HG02623 (cell line): Measurements from ENCODE around the gene DDIT4.
"Not testable (repeated sequence)": the region's sequence is repeated elsewhere in the genome, so short reads cannot be mapped to it uniquely, and the experiment has no call there.

Experiments used
- ATAC-seq: cut with Tn5 transposase; IDR thresholded peaks from one replicate; pipeline ENCODE4 v1.9.1; 2021; ENCODE audit warnings: moderate library complexity; ENCODE audit not compliant: unreplicated experiment

DDIT4 gene

DNA sequence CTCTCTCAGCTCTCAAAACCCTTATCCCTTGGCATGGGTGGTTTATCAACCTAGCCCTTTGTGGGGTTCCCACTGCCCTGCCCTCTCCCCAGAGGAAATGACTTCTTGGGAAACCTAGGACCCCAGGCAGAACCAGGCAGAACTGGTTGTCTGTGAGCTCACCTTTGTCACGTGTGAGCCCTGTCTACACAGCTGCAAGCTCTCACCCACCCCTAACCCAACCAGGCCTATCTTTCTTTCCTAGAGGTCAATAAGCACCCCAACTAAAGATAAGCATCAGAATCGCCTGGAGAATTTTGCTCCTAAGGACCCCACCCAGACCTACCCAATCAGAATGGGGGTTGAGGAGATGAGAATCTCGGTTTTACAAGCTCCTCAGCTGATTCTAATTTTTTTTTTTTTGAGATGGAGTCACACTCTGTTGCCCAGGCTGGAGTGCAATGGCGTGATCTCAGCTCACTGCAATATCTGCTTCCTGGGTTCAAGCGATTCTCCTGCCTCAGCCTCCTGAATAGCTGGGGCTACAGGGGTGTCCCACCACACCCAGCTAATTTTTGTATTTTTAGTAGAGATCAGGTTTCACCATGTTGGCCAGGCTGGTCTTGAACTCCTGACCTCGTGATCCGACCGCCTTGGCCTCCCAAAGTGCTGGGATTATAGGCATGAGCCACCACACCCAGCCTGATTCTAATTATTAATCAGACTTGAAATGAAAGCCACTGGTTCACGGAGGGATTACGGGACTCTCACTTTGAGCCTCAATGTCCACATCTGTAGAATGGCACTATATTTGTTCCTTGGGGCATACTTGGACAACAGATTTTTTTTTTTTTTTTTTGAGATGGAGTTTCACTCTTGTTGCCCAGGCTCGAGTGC lies 7.5 kb upstream of the DDIT4 start:
- ATAC-seq: no peak

- ATAC-seq: no peak
Measured at GRCh38 chr10:72267381-72267780, 6.3 kb upstream of the DDIT4 start.

- ATAC-seq: no peak
Measured at GRCh38 chr10:72267819-72268399, 5.8 kb upstream of the DDIT4 start.

DNA sequence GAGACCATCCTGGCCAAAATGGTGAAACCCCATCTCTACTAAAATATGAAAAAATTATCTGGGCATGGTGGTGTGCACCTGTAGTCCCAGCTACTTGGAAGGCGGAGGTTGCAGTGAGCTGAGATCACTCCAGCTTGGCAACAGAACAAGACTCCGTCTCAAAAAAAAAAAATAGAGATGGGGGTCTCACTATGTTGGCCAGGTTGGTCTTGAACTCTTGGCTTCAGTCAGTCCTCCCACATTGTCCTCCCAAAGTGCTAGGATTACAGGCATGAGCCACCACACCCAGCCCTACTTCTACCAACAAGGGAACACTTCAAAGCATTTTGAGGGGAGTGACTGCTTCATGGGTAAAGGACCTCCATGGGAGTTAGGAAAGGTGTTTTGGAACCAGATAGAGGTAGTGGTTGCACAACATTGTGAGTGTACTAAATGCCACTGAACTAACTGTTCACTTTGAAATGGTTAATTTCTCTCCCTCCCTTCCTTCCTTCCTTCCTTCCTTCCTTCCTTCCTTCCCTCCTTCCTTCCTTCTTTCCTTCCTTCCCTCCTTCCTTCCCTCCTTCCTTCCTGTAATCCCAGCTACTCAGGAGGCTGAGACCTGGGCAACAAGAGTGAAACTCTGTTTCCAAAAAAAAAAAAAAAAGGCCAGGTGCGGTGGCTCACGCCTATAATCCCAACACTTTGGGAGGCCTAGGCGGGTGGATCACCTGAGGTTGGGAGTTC lies 5.1 kb upstream of the DDIT4 start:
- ATAC-seq: not testable (repeated sequence)

DNA sequence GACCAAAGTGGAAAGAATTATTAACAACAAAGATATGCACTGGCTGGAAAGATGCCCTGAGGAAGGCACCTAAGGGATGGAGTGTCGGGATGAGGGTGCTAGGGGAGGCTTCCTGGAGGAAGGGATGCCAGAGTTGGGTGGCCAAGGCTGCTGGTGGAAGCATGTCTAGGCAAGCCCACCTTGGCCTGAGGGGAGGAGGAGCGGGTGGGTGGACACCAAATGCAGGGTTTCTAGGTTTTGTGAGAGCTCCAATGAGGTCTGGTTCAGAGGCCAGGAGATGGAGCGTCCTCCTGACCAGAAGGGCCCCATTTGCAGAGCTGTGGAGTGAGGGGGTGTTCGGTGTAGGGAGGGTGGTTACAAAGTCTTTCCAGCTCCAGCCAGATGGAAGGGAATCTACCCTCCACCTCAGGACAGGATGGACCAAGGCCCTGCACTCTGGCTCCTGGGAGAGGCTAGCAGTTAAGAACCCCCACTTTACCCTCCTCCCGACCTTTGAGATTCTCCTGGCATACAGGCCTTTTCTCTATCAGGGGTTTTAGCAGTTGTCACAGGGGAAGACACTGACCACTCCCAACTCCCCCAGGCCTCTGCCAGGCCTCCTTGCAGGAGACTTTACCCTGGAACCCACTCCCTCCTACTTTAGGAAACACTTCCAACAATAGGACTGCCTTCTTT lies 3.0 kb upstream of the DDIT4 start:
- no peak for ATAC-seq

DNA sequence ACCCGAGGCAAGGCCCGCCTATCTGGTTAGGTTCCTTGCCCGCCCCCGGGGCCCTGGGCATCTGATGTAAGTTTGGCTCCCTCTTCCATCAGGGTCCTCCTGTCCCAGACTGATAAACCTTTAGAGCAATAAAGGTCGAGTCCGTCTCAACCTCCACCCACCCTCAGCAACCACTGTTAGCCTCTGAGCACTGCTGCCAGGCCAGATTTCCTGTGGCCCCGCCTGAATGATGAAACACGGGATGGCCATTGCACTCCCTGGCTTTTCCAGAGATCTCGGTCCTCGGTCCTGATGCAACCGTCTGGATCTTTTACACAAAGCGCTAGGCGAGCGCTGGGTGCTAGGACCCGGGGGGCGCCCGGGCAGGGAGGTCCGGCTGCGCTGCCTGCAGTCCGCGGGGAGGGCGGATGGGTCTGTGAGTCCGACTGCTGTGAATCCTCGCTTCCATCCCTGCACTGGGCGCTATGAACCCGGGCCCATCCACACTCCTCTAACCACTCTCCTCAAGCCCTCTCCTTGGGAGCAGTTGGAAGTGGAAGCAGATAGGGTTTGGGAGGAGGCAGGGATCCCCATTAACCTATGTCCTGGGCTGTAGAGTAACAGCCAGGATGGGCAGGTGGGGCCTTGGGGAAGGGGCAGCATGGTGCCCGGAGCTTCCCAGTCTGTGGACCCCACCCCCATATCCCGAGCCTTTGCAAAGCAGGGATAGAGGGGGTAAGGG lies 875 bp upstream of the DDIT4 start:
- ATAC-seq: no peak

GRCh38 chr10:72274213-72274729 lies 547 bp downstream of the DDIT4 start:
- ATAC-seq: no peak

- no peak for ATAC-seq
Measured at GRCh38 chr10:72274730-72275350, 1.1 kb downstream of the DDIT4 start.

DNA sequence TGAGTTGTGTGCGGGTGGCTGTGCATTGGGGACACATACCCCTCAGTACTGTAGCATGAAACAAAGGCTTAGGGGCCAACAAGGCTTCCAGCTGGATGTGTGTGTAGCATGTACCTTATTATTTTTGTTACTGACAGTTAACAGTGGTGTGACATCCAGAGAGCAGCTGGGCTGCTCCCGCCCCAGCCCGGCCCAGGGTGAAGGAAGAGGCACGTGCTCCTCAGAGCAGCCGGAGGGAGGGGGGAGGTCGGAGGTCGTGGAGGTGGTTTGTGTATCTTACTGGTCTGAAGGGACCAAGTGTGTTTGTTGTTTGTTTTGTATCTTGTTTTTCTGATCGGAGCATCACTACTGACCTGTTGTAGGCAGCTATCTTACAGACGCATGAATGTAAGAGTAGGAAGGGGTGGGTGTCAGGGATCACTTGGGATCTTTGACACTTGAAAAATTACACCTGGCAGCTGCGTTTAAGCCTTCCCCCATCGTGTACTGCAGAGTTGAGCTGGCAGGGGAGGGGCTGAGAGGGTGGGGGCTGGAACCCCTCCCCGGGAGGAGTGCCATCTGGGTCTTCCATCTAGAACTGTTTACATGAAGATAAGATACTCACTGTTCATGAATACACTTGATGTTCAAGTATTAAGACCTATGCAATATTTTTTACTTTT lies 1.8 kb downstream of the DDIT4 start:
- ATAC-seq: no peak

- no peak for ATAC-seq
Measured at GRCh38 chr10:72276013-72276387, 2.3 kb downstream of the DDIT4 start.

DNA sequence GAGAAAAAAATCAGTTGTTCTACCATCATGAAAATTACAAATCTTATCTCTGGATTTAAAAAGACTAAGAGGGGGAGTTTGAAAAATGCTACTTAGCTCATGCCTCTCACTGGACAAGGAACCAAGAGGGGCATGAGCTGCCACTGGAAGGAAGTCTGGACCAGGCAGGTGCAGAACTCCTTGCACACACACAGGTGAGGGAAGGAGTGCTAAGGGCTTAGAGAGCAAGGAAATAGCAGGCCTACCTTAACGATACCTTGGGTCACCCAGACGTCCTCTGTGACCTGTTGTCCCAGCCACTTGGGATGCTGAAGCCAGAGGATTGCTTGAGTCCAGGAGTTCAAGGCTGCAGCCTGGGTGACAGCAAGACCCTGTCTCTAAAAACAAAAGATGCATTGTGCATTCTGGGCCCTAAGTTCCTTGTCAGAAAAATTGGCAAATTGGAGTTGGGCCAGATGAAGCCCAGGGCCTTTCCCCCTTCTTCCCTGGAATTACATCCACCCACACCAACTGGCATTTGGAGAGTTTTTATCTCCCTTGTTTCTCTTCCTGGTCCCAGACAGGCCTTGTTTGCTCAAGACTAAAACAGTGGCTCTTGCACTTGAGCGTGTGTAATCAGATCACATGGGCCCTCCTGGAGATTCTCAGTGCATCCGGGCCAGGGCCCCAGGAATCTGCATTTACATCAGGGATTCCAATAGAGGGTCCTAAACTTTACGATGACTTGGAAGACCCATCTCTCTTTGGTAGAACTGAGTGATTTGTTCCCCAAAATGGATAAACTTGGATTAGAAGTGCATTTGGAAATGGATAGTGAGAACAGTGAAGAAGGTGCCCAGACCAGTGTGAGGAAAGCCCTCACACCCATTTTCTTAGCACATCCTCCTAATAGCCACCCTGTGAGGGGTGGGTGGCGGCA lies 3.0 kb downstream of the DDIT4 start:
- no peak for ATAC-seq

DNA sequence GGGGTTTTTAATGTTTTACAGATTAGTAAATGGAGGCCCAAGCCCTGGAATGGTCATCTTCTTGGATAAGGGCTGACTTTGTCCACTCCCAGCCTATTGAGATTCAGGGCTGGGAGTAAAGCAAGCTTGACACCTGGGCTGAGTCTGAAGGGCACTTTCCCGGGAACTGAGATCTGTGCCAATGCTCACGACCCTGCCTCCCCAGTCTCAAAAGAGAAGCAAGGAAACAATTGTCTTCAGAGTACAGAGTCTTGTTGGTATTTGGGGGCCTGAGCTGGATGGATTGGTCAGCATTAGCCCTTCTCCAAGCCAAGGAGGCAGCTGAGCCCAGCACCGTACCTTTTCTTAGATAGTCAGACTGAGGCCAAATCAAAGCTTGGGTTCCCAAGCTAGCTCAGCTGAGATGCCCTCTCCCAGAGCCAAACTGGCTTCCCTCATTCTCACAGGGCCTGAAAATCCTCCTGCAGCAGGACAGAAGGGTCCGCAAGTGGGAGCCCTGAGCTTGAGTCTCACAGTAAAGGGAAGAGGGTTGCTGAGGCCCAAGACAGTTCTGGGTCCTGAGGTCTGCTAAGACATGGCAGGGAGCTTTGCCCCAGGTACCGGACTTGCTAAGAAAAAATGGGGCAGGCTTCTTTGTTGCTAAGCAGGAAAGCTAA lies 3.7 kb downstream of the DDIT4 start:
- ATAC-seq: no peak

GRCh38 chr10:72277996-72278667 lies 4.4 kb downstream of the DDIT4 start:
- no peak for ATAC-seq

- ATAC-seq: no peak
Measured at GRCh38 chr10:72278668-72279393, 5.1 kb downstream of the DDIT4 start.

DNA sequence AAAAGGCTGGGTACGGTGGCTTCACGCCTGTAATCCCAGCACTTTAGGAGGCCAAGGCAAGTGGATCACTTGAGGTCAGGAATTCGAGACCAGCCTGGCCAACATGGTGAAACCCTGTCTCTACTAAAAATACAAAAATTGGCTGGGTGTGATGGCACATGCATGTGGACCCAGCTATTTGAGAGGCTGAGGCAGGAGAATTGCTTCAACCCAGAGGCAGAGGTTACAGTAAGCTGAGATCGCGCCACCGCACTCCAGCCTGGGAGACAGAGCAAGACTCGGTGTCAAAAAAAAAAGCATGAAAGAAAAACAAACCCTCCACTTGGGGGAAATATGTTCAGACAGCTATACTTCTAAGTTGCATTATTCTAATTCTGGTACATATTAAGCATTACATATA lies 5.9 kb downstream of the DDIT4 start:
- ATAC-seq: not testable (repeated sequence)

DNA sequence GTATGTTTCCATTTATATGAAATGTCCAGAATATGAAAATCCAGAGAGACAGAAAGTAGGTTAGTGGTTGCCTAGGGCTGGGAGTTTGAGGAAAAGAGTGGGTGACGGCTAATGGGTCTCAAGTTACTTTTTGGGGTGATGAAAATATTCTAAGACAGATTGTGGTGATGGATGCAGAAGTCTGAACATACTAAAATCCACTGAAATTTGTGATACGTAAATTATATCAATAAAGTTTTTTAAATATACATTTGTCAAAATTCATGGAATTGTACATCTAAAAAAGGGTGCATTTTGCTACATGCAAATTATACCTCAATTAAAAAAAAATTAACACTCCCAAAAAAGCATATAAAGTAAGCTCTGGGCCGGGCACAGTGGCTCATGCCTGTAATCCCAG lies 9.4 kb downstream of the DDIT4 start:
- no peak for ATAC-seq
